NB4 (cell line): ENCODE measurements around the gene HGFAC.

Experiments
- DNase-seq: peaks from one replicate; pipeline ENCODE4 v3.0.0; 2010; ENCODE audit warnings: low read depth
- H3K4me3 ChIP-seq: one replicate; pipeline ENCODE4 v1.5.1; 2011; ENCODE audit warnings: mild to moderate bottlenecking, low read depth, low read length, moderate library complexity
- MYC ChIP-seq: IDR thresholded peaks from 2 replicates; pipeline ENCODE4 v1.6.1; 2011; ENCODE audit warnings: low read depth, low read length
- POLR2A ChIP-seq: IDR thresholded peaks from 2 replicates; pipeline ENCODE4 v1.6.1; 2011; ENCODE audit warnings: mild to moderate bottlenecking; ENCODE audit not compliant: insufficient read length; ENCODE audit errors: extremely low read depth
- TF ChIP-seq, protein P1 (sequence below): IDR thresholded peaks from 2 replicates; pipeline ENCODE4 v1.6.1; 2011; ENCODE audit warnings: low read depth, low read length
- TF ChIP-seq, protein P2 (sequence below): IDR thresholded peaks from one replicate; pipeline ENCODE4 v1.5.1; 2012; ENCODE audit warnings: low read depth, low read length

The HGFAC gene

DNA sequence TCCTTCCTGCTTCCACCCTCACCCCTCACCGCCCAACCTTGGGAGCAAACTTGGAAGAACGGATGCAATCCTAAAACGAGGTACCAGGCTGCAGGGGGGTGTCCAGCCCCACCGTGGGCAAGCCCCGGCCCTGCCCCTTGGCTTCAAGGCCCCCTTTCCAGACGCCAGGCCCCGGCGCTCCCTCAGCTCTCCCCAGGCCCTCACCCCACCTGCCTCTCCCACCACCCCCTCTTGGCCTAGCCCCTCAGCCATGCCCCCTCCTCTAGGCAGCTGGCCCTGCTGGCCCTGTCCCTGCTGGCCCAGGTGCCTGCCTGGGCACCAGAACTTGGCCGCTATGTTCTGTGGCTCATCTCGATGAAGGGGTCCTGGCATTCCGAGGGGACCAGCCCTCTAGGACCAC is 56.6 kb downstream of the HGFAC start:
- no peak for DNase-seq
- H3K4me3 ChIP-seq, result no peak overlapping the region
- TF ChIP-seq, protein P1, sequence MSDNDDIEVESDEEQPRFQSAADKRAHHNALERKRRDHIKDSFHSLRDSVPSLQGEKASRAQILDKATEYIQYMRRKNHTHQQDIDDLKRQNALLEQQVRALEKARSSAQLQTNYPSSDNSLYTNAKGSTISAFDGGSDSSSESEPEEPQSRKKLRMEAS, result no peak
- TF ChIP-seq MYC (no peak), POLR2A (no peak)
- TF ChIP-seq, protein P2, sequence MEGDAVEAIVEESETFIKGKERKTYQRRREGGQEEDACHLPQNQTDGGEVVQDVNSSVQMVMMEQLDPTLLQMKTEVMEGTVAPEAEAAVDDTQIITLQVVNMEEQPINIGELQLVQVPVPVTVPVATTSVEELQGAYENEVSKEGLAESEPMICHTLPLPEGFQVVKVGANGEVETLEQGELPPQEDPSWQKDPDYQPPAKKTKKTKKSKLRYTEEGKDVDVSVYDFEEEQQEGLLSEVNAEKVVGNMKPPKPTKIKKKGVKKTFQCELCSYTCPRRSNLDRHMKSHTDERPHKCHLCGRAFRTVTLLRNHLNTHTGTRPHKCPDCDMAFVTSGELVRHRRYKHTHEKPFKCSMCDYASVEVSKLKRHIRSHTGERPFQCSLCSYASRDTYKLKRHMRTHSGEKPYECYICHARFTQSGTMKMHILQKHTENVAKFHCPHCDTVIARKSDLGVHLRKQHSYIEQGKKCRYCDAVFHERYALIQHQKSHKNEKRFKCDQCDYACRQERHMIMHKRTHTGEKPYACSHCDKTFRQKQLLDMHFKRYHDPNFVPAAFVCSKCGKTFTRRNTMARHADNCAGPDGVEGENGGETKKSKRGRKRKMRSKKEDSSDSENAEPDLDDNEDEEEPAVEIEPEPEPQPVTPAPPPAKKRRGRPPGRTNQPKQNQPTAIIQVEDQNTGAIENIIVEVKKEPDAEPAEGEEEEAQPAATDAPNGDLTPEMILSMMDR, result no peak
